HepG2 (cell line): Measurements from ENCODE around the gene SLC25A20. TPM values are rescaled to one million over a fixed set of nuclear protein-coding genes. Genes with fewer than 3 reads are reported as not detected.

Source experiments
- AGO2 ChIP-seq: fragments of 200-400 bp; formaldehyde crosslinking; optimal IDR thresholded peaks from 2 replicates; pipeline ENCODE3; 2017; ENCODE audit warnings: mild to moderate bottlenecking, low read depth, low read length, moderate library complexity
- GTF3A ChIP-seq: sonication (generic); formaldehyde crosslinking; conservative IDR thresholded peaks from 2 replicates; pipeline ENCODE4 v1.4.0; 2020; ENCODE audit warnings: mild to moderate bottlenecking, missing genetic modification reagents
- HOXA3 ChIP-seq: sonication (generic); formaldehyde crosslinking; IDR thresholded peaks from 2 replicates; pipeline ENCODE4 v1.5.0; 2020; ENCODE audit warnings: missing genetic modification reagents
- NFE2L2 ChIP-seq: fragments of 150-350 bp; IDR thresholded peaks from 2 replicates; pipeline ENCODE4 v1.6.1; 2014; ENCODE audit warnings: low read length
- RARG ChIP-seq: sonication (generic); formaldehyde crosslinking; IDR thresholded peaks from 2 replicates; pipeline ENCODE4 v1.4.0; 2020; ENCODE audit warnings: low read depth, mild to moderate bottlenecking, missing genetic modification reagents
- SMARCE1 ChIP-seq: fragments of 450-650 bp; IDR thresholded peaks from 2 replicates; pipeline ENCODE4 v1.6.1; 2017; ENCODE audit warnings: borderline replicate concordance
- TBX2 ChIP-seq: sonication (generic); formaldehyde crosslinking; IDR thresholded peaks from 2 replicates; pipeline ENCODE4 v1.5.0; 2020; ENCODE audit warnings: missing genetic modification reagents, mild to moderate bottlenecking, borderline replicate concordance
- TBX3 ChIP-seq: fragments of 450-650 bp; IDR thresholded peaks from 2 replicates; pipeline ENCODE4 v1.6.1; 2017; ENCODE audit warnings: antibody characterized with exemption, mild to moderate bottlenecking, inconsistent platforms, borderline replicate concordance
- ZNF446 ChIP-seq: sonication (generic); formaldehyde crosslinking; IDR thresholded peaks from 2 replicates; pipeline ENCODE4 v1.5.0; 2020; ENCODE audit warnings: mild to moderate bottlenecking, missing genetic modification reagents
- ZSCAN29 ChIP-seq: sonication (generic); formaldehyde crosslinking; conservative IDR thresholded peaks from 2 replicates; pipeline ENCODE4 v1.4.0; 2020; ENCODE audit warnings: mild to moderate bottlenecking, missing genetic modification reagents
- polyA plus RNA-seq, 8 experiments: library from polyadenylated mRNA; depleted of rRNA in 3 of 8; stranded (reverse) in 7 of 8; unstranded in 1 of 8; fragments of >200 nt; fragmentation: Illumina TruSeq in 4 of 8; extraction: Trizol in 4 of 8; gene quantifications; 2 replicates each; pipeline versions ENCODE4 v1.2.1 to v1.2.3, GENCODE V29; 2011 to 2016; ENCODE audit warnings: low read depth in 4 of 8, missing spikeins in 1 of 8, mixed read lengths in 1 of 8; ENCODE audit not compliant: insufficient read depth in 1 of 8
- total RNA-seq, 5 experiments: library from RNA; depleted of rRNA; stranded (reverse); fragments of >200 nt; fragmentation: Illumina TruSeq; extraction: Trizol; gene quantifications; 2 replicates each; pipeline ENCODE4 v1.2.3, GENCODE V29; 2016; ENCODE audit warnings: low read depth in 1 of 5
- TF ChIP-seq, protein P1 (sequence below), 2 experiments: sonication (generic) in 1 of 2; formaldehyde crosslinking in 1 of 2; IDR thresholded peaks; 2 replicates each; pipeline versions ENCODE4 v1.5.1 to v1.6.1; 2011 to 2020; ENCODE audit warnings: borderline replicate concordance in 1 of 2, low read depth in 1 of 2, low read length in 1 of 2, mild to moderate bottlenecking in 1 of 2, missing genetic modification reagents in 1 of 2, moderate library complexity in 1 of 2
- TF ChIP-seq, protein P2 (sequence below): sonication (generic); formaldehyde crosslinking; IDR thresholded peaks from 2 replicates; pipeline ENCODE4 v1.4.0; 2020; ENCODE audit warnings: missing genetic modification reagents
- TF ChIP-seq, protein P3 (sequence below): sonication (generic); formaldehyde crosslinking; IDR thresholded peaks from 2 replicates; pipeline ENCODE4 v1.5.0; 2020; ENCODE audit warnings: mild to moderate bottlenecking, missing genetic modification reagents
- TF ChIP-seq, protein P4 (sequence below): sonication (generic); formaldehyde crosslinking; IDR thresholded peaks from 2 replicates; pipeline ENCODE4 v1.4.0; 2020; ENCODE audit warnings: mild to moderate bottlenecking, low read depth, missing genetic modification reagents
- TF ChIP-seq, protein P5 (sequence below): sonication (generic); formaldehyde crosslinking; IDR thresholded peaks from 2 replicates; pipeline ENCODE4 v1.4.0; 2020; ENCODE audit warnings: missing genetic modification reagents, mild to moderate bottlenecking, borderline replicate concordance
- TF ChIP-seq, protein P6 (sequence below): sonication (generic); formaldehyde crosslinking; IDR thresholded peaks from 2 replicates; pipeline ENCODE4 v1.4.0; 2020; ENCODE audit warnings: mild to moderate bottlenecking, missing genetic modification reagents

Gene SLC25A20
- total and polyA plus RNA-seq, 2 of the 13 experiments (the other 11 are each of a cell fraction or from before 2014, with no cell fraction given) = 21.1 to 26.6 TPM

DNA sequence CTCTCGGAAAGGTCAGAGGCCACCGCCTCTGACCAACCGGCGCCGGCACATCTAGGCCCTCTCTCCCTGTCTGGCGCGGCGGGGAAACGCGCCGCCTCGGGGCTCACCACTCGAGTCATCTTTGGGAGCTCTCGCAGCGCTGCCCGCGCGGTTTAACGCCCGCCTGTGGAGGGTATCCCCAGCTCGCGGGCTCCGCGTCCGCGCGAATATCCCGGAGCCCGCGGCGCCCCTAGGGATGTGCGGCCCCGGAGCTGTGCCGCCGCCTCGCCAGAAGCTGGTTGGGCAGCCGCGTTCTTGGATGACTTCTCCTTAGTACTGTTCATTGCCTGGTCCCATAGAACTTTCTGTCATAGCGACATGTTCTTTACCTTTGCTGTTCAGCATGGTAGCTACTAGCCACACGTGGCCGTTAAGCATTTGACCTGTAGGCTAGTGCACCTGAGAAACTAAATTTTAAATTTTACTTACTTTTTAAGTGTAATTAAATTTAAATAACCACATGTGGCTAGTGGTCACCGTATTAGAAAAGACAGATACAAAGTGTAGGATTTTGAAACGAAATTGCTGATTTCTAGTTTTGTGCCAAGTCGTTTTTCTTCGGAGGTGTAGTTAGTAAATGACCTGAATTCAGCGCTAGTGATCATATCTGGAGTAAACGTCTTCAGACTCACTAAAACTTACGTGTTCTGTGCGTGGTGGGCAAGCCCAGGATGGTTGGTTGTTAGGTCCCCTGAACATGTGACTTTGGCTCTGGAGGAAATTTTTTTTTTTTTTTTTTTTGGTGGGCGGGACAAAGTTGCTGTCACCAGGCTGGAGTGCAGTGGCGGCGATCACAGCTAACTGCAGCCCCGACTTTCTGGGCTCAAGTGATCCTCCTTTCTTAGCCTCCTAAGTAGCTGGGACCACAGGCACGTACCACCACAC, 20.8 kb upstream of the SLC25A20 start (continued):
- TF ChIP-seq AGO2 (peak; percentile 85), RARG (no peak), TBX3 (no peak), HOXA3 (CRISPR knock-in tag) (no peak), NFE2L2 (no peak), GTF3A (CRISPR knock-in tag) (no peak), SMARCE1 (no peak), ZNF446 (CRISPR knock-in tag) (peak; percentile 42; the same call in 1 of the 2 replicates), TBX2 (no peak), ZSCAN29 (no peak)
- TF ChIP-seq, protein P1, sequence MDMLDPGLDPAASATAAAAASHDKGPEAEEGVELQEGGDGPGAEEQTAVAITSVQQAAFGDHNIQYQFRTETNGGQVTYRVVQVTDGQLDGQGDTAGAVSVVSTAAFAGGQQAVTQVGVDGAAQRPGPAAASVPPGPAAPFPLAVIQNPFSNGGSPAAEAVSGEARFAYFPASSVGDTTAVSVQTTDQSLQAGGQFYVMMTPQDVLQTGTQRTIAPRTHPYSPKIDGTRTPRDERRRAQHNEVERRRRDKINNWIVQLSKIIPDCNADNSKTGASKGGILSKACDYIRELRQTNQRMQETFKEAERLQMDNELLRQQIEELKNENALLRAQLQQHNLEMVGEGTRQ (IDR thresholded peaks at IDR 0.05; ENCODE audit: low read depth, low read length) = 0 out of 2 replicates have a peak, but pooled peaks have one; percentile 14
- TF ChIP-seq, protein P1 (CRISPR knock-in tag; IDR thresholded peaks at IDR 0.05; ENCODE audit: borderline replicate concordance) = peak; percentile 70; the same call in 1 of the 2 replicates
- TF ChIP-seq, protein P2, sequence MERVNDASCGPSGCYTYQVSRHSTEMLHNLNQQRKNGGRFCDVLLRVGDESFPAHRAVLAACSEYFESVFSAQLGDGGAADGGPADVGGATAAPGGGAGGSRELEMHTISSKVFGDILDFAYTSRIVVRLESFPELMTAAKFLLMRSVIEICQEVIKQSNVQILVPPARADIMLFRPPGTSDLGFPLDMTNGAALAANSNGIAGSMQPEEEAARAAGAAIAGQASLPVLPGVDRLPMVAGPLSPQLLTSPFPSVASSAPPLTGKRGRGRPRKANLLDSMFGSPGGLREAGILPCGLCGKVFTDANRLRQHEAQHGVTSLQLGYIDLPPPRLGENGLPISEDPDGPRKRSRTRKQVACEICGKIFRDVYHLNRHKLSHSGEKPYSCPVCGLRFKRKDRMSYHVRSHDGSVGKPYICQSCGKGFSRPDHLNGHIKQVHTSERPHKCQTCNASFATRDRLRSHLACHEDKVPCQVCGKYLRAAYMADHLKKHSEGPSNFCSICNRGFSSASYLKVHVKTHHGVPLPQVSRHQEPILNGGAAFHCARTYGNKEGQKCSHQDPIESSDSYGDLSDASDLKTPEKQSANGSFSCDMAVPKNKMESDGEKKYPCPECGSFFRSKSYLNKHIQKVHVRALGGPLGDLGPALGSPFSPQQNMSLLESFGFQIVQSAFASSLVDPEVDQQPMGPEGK (CRISPR knock-in tag) = no peak
- TF ChIP-seq, protein P3, sequence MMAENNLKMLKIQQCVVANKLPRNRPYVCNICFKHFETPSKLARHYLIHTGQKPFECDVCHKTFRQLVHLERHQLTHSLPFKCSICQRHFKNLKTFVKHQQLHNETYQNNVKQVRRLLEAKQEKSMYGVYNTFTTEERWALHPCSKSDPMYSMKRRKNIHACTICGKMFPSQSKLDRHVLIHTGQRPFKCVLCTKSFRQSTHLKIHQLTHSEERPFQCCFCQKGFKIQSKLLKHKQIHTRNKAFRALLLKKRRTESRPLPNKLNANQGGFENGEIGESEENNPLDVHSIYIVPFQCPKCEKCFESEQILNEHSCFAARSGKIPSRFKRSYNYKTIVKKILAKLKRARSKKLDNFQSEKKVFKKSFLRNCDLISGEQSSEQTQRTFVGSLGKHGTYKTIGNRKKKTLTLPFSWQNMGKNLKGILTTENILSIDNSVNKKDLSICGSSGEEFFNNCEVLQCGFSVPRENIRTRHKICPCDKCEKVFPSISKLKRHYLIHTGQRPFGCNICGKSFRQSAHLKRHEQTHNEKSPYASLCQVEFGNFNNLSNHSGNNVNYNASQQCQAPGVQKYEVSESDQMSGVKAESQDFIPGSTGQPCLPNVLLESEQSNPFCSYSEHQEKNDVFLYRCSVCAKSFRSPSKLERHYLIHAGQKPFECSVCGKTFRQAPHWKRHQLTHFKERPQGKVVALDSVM (CRISPR knock-in tag) = peak; percentile 20; the same call in 1 of the 2 replicates
- TF ChIP-seq, protein P4, sequence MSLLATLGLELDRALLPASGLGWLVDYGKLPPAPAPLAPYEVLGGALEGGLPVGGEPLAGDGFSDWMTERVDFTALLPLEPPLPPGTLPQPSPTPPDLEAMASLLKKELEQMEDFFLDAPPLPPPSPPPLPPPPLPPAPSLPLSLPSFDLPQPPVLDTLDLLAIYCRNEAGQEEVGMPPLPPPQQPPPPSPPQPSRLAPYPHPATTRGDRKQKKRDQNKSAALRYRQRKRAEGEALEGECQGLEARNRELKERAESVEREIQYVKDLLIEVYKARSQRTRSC (CRISPR knock-in tag) = no peak
- TF ChIP-seq, protein P5, sequence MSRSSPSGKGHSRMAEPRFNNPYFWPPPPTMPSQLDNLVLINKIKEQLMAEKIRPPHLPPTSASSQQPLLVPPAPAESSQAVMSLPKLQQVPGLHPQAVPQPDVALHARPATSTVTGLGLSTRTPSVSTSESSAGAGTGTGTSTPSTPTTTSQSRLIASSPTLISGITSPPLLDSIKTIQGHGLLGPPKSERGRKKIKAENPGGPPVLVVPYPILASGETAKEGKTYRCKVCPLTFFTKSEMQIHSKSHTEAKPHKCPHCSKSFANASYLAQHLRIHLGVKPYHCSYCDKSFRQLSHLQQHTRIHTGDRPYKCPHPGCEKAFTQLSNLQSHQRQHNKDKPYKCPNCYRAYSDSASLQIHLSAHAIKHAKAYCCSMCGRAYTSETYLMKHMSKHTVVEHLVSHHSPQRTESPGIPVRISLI (CRISPR knock-in tag) = peak; percentile 96
- TF ChIP-seq, protein P6, sequence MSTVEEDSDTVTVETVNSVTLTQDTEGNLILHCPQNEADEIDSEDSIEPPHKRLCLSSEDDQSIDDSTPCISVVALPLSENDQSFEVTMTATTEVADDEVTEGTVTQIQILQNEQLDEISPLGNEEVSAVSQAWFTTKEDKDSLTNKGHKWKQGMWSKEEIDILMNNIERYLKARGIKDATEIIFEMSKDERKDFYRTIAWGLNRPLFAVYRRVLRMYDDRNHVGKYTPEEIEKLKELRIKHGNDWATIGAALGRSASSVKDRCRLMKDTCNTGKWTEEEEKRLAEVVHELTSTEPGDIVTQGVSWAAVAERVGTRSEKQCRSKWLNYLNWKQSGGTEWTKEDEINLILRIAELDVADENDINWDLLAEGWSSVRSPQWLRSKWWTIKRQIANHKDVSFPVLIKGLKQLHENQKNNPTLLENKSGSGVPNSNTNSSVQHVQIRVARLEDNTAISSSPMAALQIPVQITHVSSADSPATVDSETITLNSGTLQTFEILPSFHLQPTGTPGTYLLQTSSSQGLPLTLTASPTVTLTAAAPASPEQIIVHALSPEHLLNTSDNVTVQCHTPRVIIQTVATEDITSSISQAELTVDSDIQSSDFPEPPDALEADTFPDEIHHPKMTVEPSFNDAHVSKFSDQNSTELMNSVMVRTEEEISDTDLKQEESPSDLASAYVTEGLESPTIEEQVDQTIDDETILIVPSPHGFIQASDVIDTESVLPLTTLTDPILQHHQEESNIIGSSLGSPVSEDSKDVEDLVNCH = no peak
